HG03097 (cell line): ENCODE measurements around the gene FAM184B.

Experiments used
- ATAC-seq: cut with Tn5 transposase; IDR thresholded peaks from one replicate; pipeline ENCODE4 v1.9.1; 2021; ENCODE audit not compliant: unreplicated experiment, low FRiP score

FAM184B gene

DNA sequence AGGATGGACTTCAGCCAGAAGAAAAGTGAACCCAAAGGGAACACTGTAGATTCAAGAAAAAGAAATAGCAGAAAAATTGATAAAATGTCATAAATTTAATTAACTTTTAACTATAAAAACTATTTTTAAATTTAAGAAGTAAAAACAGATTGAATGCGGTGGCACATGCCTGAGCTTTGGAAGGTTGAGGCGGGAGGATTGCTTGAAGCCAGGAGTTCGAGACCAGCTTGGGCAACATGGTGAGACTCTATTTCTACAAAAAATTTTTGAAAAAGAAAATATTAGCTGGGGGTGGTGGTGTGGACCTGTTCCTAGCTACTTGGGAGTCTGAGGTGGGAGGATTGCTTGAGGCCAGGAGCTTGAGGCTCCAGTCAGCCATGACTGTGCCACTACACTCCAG is 3.0 kb downstream of the FAM184B start:
- no peak for ATAC-seq

GRCh38 chr4:17773135-17773698 is 8.2 kb downstream of the FAM184B start:
- ATAC-seq, result no peak

DNA sequence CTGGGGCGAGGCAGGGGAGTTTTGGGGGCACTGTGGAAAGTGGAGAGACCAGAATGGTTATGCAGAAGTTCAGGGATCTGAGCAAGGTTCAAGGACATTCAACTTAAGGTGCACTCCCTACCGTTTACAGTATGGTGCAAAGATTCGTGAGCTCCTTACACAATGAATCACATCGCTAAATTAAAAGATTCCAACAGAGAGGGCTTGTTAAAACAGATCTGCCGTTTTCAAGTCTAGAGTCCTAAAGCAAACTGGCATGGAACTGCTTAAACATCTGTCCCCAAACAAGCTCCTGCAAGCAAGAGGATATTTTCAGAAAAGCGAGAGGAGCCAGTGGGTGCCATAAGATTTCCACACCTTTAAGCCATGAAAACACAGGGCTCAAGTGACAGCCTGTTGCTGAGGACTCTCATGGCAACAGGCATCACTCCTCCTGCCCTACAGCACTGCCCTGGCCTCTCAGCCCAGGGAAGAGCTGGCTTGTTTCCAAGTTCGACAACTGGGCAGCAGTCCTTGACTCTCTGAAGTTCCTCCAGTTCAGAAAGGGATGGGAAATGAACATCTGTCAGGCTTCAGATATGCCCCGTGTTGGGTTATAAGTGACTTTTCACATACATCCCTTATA is 10.0 kb downstream of the FAM184B start:
- ATAC-seq, result no peak

GRCh38 chr4:17770845-17771244 is 10.6 kb downstream of the FAM184B start:
- ATAC-seq, result no peak

DNA sequence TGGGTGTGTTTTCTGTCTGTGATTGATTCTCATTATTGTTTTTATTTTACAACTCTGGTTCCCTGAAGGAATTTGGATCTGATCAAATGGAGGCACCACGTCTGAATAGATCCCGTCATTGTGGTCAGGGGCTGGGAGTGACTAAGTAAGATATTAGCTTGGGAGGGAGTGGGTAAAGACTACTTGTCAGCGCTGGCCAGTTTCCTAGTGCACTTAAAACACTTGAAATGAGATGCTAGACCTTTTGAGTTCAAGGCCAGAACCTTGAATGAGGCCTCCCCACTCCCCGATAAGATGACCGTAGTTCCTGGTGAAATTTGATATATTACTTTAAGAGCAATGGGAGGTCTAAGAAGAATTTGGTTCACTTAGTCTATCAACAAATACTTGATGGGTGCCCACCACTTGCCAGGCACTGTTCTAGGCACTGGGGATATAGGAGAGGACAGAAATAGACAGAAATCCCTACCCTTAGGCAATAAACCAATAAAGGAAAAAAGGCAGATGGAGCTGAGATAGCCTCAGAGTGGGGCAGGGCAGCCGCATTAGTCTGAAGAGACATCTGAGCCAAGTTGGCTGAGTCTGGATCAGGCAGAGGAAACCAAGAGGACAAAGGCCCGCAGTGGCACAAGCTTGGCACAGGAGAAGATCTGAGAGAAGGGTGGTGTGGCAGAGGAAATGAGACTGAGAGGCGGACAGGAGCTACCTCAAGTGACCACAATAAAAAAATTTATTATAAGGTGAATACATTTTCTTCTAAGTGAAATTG is 11.8 kb downstream of the FAM184B start:
- ATAC-seq, result no peak

GRCh38 chr4:17766826-17767458 is 14.5 kb downstream of the FAM184B start:
- ATAC-seq, result no peak

DNA sequence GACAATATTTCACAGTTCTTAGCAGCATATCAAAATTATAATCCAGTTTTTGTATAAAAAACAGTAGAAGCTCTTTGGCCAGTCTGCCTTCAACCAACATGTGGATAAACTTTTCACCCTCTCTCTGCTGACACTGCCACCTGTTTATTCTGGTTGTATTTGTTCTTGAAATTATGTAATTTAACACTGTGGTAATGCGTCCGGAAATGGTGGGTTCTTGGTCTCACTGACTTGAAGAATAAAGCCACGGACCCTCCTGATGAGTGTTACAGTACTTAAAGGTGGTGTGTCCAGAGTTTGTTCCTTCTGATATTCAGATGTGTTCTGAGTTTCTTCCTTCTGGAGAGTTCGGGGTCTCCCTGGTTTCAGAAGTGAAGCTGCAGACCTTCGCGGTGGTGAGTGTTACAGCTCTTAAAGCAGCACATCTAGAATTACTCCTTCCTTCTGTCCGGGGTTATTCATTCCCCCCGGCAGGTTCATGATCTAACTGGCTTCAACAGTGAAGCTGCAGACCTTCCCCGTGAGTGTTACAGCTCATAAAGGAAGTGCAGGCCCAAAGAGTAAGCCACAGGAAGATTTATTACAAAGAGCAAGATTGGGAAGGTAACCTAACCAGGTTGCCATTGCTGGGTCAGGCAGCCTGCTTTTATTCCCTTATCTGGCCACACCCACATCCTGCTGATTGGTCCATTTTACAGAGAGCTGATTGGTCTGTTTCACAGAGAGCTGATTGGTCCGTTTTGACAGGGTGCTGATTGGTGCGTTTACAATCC is 15.7 kb downstream of the FAM184B start:
- ATAC-seq, result no peak

GRCh38 chr4:17763931-17764330 is 17.5 kb downstream of the FAM184B start:
- ATAC-seq, result no peak

GRCh38 chr4:17763416-17763815 is 18.0 kb downstream of the FAM184B start:
- no peak for ATAC-seq

DNA sequence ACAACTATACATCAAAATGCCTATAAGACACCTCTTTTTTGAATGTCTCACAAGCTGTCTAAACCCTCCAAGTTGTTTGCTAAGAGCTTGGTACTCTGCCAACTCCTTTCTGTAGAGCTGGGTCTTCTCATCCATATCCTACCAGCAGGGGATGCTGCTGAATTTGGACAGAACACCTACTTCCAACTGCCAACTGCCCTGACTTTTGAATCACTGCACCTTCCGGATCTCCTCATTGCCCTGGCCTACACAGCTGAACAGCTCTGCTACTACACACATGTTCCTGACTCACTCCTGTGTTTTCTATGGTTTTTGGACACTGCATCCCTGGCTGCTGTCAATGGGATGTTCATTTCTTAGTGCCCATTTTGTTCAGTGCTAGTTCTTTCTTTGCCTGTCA is 18.7 kb downstream of the FAM184B start:
- ATAC-seq, result no peak

DNA sequence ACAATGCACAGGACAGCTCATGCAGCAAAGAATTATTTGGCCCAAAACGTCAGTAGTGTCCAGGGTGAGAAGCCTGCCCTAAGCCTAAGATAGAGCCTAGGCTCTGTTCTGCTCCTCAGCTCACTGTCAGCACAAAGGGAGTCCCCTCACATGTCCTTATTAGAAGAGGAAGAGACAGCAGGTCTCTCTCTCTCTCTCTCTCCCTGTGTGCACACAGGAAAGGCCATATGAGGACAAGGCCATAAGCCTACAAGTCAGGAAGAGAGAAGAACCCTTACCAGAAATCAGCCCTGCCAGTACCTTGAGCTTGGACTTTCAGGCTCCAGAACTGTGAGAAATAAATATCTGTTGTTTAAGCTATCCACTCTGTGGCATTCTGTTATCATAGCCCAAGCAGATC is 20.4 kb downstream of the FAM184B start:
- ATAC-seq, result no peak

- no peak for ATAC-seq
Observed at GRCh38 chr4:17760626-17761025, 20.8 kb downstream of the FAM184B start.

- no peak for ATAC-seq
Observed at GRCh38 chr4:17758485-17758884, 22.9 kb downstream of the FAM184B start.

DNA sequence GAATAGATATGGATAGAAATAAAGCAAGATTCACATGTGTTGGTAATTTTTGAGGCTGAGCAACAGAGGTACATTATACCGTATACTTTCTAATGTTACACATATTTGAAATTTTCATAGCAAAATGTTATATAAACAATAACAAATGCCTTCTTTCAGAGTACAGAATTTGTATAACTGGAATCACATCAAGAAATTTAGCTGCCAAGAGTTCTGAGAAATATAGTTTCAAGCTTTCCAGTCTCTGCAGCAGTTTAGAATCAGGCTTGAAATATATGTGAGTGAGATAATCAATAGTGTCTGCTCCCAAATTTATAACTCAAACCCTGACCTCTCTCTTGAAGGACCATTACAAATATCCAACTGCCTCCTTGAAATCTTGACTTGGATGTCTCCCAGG is 23.8 kb downstream of the FAM184B start:
- no peak for ATAC-seq

- ATAC-seq, result no peak
Observed at GRCh38 chr4:17753646-17754045, 27.8 kb downstream of the FAM184B start.

- ATAC-seq, result no peak
Observed at GRCh38 chr4:17740702-17741101, 40.7 kb downstream of the FAM184B start.

GRCh38 chr4:17736484-17736883 is 44.9 kb downstream of the FAM184B start:
- ATAC-seq, result no peak

DNA sequence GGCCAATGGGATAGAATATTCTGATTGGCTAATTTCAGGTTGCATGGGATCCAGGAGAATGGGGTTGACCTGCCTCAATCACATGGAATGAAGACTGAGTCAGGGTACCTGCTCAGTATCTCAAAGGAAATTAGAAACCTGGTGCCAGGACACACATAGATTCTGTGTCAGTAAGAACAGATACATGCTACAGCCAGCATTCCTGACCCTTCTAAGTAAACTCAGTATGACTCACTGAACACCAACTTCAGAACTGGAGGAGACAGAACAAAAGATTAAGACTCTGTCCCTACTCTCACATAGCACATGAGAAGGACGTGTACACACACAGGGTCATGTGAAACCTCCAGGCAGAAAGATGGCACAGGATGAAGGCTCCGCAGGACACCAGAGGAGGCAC is 54.5 kb downstream of the FAM184B start:
- ATAC-seq, result no peak

DNA sequence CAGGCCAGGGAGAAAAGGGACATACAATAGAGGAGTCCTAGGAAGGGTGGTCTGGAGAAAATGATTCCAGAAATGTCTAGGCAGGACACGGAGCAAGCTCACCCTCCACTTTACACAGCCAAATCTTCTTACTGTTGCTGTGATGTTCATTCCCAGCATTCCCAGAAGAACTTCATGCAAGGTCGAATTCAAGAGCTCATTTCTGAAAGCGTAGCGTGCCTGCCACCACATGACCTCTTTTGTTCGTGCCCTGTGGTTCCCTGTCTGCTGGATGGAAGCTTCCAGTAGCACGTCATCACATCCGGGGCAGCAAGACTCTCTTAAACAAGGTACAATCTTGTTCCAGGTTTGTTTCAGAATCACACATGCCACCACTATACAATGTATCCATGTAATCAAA is 57.8 kb downstream of the FAM184B start:
- ATAC-seq, result no peak

- no peak for ATAC-seq
Observed at GRCh38 chr4:17722356-17722700, 59.1 kb downstream of the FAM184B start.
